ENCODE measurements around the gene ODR4.
"Not testable (repeated sequence)": the region's sequence is repeated elsewhere in the genome, so short reads cannot be mapped to it uniquely, and the experiment has no call there.

ODR4 gene

DNA sequence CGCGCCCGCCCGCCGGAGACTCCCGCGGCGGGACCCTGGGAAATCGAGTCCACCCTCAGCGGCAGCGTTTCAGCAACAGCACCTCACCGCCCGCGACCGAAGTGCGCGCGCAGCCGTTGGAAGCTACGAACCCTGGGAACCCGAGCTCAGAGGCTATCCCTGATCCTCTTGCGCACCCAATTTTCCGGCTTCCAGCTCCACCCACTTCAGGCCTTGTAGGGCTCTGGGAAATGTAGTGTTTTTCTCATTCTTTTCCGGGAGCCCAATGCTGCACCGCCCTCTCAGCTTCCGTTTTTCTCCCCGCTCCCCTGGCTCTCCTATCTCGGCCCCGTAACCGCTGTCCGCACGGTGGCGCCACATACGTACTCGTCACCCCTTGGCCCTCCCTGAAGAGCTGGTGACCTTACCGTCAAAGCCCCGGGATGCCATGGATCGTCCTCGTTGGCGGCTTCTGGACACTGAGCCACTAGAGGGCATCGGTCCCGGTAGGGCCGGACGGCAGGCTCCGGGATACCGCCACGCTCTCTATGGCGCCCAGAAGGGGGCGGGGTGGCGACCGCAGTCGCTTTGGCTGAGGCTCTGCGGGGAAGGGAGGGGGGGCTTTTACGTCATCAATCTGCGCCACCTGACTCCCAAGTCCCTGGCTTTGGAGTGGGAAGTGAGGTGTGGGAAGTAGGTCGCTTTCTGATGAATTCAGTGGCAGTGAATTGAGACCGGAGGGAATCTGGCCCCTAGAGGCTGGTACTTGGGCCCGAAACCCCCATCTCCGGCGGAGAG, at the start of gene ODR4, which contains the start of gene TPR:
Gene ODR4, plus strand, starts transcription at position 687 of the 777 bp plus-strand sequence. CDS start 3,948 bp downstream, outside the sequence.
Gene TPR, minus strand, starts transcription at position 102 of the 777 bp plus-strand sequence. CDS start 225 bp downstream, outside the sequence.
- in situ Hi-C loops (cut with MboI; ENCODE audit: low sequenced_read_pairs) = no loop called here

DNA sequence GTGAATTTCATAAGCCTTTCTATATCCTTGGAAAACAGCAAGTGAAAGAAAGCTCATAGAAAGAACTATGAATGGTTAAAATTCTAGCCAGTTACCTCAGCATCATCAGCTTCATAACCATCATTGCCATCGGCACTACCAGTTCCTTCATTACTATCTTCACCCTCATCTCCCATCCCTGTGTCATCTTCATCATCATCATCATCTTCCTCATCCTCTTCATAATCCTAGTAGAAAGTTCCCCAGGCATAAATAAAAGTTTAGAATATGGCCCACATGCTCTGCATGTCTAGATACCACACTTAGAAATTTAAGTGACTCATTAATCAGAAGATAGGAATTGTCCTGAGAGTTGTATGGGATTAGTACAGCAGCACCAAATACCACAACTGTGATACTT, 49.6 kb upstream of the ODR4 start:
- in situ Hi-C loops (cut with MboI; ENCODE audit: low sequenced_read_pairs) = no loop called here

DNA sequence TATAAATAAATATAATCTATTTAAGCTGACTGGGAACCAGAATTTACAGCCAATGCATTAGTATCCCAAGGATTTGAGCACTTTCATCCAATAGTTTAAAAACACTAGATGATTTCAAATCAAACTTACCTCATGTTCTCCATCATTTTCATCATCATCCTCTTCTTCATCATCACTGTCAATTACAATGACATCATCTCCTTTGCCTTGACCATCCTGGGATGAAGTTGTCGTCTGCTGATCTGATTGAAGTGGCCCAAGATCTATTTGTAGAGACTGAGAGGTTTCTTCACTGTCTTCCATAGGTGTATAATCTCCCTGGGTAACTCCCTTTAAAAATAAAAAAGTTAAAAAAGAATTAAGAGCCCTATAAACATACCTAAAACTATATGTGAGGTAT, 48.3 kb upstream of the ODR4 start:
- in situ Hi-C loops (cut with MboI; ENCODE audit: low sequenced_read_pairs) = no loop called here

DNA sequence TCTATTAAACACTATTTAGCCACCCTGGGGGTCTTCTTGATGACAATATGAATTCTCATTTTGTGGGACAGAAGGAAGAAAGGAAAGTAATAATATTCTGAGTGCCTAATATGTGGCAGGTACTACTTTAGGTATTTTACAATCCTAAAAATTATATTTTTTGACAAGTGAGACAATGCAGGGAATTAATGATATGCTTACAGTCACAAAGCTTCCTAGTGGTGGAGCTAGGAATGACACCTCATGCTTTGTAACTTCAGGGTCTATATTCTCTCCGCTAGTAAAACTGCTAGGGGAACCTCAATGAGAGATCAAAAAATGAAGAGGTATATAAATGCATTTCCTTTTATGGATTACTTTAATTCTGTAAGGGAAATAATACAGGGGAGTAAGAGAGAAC, 44.9 kb upstream of the ODR4 start:
- in situ Hi-C loops (cut with MboI; ENCODE audit: low sequenced_read_pairs) = no loop called here

DNA sequence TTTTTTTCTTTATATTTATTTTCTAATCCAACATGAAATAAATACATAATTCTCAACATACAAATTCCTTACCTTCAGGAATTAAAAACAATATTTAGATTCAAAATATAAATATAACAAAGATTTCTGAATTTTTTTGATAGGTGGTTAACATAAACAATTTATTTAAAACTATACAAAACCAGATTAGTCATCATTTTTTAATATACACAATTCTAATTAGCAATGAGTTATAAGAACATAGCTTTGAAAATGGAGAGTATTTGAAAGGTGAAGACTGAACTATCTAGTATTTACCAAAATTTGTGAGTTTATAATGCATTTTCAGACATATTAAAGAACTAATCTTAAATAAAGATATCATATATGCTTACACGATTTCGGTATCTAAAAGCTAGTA, 38.1 kb upstream of the ODR4 start:
- in situ Hi-C loops (cut with MboI; ENCODE audit: low sequenced_read_pairs) = no loop called here

DNA sequence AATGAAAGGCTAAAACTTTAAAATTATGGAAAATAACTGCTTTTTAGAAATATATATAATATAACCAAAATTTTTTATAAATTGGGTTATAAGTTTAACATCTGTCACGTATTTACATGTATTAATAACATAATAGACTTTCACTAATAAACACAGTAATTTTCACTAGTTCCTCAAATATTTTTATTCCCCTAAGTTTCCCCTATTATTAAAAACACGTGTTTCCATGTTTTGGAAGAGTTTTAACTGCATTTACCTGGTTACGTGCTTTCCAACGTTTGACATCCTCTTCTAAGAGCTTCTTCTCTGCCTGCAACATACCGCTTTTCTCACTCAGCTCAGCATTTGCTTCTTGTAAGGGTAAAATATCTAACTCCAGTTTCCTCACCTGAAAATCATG, 34.9 kb upstream of the ODR4 start:
- in situ Hi-C loops (cut with MboI; ENCODE audit: low sequenced_read_pairs) = no loop called here

DNA sequence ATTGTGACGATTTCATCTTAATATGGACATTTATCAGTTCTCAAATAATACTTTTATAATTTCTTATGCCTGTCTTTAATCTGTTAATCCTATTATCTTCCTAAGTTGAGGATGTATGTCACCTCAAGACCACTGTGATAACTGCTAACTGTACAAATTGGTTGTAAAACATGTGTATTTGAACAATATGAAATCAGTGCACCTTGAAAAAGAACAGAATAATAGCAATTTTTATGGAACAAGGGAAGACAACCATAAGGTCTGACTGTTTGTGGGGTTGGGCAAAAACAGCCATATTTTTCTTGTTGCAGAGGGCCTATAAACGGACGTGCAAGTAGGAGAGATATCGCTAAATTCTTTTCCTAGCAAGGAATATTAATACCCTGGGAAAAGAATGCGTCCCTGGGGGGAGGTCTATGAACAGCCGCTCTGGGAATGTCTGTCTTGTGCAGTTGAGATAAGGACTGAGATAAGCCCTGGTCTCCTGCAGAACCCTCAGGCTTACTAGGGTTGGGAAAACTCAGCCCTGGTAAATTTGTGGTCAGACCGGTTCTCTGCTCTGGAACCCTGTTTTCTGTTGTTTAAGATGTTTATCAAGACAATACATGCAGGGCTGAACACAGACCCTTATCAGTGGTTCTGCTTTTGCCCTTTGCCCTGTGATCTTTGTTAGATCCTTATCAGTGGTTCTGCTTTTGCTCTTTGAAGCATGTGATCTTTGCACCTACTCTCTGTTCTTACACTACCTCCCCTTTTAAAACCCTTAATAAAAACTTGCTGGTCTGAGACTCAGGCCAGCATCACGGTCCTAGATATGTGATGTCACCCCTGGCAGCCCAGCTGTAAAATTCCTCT, 27.6 kb upstream of the ODR4 start:
- in situ Hi-C loops (cut with MboI; ENCODE audit: low sequenced_read_pairs) = not testable (repeated sequence)

DNA sequence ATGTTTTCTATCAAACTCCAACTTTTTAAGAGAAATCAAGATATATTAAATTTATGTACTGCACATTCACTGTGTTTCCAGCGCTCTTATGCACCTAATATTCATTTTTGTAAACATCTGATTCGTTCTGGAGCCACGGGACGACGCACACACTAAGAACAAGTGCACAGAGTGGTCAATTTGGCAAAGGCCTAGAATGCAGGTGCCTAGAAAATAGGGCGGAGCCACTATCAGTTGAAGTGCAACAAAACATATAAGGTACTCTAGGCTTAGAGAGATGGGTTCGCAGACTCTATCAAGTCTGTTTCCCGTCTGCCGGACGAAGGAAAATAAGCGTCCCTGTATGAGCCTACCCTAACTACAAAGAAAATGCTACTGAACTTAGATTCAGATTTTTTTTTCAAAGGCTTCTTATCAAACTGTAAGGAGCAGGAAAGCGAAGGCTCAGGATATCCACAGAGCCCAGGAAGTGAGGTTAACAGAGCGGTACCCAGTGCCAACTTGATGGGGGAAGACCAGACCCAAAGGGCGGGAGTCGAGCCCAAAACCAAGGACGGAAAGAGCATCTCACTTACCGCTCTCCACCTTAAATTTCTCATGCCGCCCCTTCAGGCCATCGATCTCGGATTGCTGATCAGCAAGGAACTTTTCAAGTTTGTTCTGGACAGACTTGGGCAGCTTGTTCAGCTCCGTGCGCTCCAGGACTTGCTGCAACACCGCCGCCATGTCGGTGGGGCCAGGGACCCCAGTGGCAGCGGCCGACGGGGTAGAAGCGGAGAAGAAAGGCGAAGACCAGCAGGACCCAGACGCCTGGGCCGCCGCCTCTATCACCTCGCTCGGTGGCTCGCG, 1.1 kb upstream of the ODR4 start:
- in situ Hi-C loops (cut with MboI; ENCODE audit: low sequenced_read_pairs) = no loop called here

DNA sequence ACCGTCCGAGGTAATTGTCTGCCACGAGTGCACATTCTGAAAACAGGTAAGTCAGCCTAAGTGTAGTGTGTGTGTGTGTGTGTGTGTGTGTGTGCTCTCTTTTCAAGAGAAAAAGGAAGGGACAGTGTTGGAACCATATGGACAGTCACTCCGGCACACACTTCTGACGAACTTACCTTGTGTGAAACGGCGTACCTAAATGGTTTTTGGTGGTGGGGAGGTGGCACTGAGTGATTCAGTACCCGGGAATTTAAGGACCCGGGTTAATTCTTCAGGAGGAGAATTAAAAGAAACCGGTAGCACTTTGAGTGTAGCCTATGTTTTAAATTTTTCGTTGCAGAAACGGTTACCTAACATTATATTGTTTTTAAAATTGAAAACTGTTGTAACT, 286 bp downstream of the ODR4 start:
- in situ Hi-C loops (cut with MboI; ENCODE audit: low sequenced_read_pairs) = no loop called here

DNA sequence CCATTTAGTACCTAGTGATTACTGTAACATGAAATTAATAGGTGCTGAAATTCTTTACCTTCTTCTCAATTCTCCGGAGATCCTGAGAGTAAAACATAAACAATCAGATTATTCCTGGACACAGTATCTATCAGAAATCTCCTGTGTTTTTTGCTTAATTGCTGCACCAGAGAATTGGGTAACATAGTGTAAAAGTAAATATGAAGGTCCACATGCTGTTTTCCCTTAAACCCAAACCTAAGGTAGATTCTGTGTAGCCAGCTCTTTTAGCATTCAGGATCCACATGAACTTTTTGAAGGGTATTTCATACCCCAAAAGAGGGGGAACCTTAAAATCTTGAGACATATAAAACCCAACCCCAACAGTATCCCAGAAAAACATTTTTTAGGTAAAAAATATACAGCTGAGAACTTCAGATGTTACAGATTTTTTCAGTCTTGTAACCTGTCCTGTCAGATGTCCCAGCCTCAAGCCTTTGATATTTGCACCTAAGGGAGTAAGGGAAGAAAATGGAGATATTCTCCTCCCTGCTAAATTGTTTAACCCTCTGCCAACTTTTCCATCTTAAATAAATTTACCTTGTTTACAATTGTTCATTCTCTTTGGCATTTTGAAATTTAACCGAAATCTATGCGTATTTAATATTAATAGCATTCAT, 11.2 kb downstream of the ODR4 start:
- in situ Hi-C loops (cut with MboI; ENCODE audit: low sequenced_read_pairs) = no loop called here

DNA sequence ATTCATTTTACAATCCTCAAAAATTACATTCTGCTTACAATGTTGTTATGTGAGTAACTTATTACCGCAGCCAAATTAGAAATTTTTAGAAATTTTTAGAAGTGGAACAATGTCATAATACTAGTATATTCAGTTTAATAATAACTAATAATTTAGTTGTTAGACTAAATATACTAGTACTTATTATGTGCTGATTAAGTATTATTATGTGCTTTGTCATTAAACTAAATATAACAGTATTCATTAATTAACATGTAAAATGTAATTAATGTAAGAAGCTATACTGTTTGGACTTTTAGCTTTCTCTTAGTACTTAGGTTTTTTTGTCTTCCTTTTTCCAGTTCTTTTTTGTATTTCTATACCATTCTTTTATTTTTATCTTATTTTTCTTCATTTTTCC, 15.3 kb downstream of the ODR4 start:
- in situ Hi-C loops (cut with MboI; ENCODE audit: low sequenced_read_pairs) = no loop called here

DNA sequence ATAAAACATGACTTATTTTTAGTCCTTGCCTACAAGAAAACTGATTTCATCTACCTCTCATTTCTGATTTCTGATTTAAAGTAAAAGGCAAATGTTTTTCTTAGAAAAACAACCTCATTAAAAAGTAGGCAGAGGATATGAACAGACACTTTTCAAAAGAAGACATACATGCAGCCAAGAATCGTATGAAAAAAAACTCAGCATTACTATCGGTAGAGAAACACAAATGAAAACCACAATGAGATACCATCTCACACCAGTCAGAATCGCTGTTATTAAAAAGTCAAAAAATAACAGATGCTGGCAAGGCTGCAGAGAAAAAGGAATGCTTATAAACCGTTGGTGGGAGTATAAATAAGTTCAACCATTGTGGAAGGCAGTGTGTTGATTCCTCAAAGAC, 16.2 kb downstream of the ODR4 start:
- in situ Hi-C loops (cut with MboI; ENCODE audit: low sequenced_read_pairs) = no loop called here

DNA sequence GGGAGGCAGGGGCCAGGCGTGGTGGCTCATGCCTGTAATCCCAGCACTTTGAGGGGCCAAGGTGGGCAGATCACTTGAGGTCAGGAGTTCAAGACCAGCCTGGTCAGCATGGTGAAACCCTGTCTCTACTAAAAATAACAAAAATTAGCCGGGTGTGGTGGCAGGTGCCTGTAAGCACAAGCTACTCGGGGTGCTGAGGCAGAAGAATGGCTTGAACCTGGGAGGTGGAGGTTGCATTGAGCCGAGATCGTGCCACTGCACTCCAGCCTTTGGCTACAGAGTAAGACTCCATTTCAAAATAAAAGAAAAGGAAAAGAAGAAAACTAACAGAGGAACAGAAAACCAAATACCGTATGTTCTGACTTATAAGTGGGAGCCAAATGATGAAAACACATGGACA, 17.1 kb downstream of the ODR4 start:
- in situ Hi-C loops (cut with MboI; ENCODE audit: low sequenced_read_pairs) = not testable (repeated sequence)

DNA sequence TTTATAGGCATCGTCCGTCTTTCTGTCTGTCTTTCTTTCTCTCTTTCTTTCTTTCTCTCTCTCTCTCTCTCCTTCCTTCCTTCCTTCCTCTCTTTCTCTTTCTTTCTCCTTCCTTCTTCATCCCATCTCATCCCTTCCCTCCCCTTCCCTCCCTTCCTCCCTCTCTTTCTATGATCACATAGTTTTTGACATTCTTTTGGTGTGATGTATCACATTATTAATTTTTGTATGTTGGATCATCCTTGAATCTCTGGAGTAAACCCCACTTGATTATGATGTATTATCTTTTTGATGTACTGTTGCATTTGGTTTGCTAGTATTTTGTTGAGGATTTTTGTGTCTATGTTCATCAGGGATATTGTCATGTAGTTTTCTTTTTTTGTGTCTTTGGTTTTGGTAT, 25.8 kb downstream of the ODR4 start:
- in situ Hi-C loops (cut with MboI; ENCODE audit: low sequenced_read_pairs) = not testable (repeated sequence)

DNA sequence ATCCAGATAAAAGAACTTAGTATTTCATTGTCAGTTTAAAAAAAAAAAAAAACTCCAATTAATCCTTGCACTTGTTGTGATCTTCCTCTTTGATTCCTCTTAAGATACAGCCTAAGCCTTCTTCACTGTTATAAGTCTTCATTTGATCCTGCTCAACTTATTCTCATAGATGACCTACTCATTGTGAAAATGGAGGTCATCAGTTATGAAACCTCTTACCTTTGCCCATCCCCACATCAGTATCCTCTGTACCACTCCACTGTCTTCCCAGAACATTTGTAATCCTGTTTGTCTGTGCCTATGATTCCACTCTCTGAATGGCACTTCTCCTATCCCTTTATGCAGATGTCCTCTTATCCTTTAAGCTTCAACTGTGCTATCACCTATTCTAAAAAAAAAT, 28.0 kb downstream of the ODR4 start:
- in situ Hi-C loops (cut with MboI; ENCODE audit: low sequenced_read_pairs) = no loop called here

DNA sequence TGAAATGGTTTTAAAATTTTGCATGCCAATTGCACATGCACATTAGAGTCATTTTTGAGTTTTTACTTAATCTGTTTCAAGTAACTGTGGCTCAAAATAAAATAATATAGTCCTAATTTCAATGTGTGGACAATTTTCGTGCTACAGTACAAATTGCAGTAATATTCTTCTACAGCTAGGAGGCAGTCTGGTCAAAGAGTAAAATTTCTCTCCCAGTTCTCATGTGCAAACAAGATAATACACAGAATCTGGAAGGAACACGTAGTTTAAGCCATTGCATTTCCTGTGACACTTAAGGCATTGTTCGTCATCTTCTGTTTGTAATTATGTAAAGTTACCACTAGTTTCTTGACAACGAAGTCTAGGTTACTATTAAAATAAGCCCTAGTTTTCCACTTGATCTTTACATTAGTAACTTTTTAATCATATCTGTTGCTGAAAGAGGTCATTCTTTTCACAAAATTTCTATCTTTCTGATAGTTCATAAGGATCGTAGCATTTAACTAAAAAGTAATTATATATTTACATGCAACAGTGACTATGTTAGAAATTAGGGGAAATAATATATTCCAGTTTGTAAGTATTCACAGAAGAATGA, 28.9 kb downstream of the ODR4 start:
- in situ Hi-C loops (cut with MboI; ENCODE audit: low sequenced_read_pairs) = no loop called here

DNA sequence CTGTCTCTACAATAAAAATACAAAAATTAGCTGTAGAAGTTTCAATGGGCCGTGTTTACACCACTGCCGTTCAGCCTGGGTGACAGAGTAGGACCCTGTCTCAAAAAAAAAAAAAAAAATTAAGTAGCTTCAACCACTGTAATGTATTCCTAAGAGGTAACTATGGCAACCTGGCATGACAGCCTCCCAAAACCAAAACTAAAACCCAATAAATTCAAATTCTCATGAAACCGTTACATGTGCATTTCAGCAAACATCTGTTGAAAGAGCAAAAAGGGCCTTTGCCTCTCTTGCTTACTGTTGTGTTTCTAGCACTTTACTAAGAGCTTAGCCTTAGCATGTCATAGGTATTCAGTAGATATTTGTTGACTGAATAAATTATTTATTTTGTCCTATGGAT, 33.5 kb downstream of the ODR4 start:
- in situ Hi-C loops (cut with MboI; ENCODE audit: low sequenced_read_pairs) = no loop called here

DNA sequence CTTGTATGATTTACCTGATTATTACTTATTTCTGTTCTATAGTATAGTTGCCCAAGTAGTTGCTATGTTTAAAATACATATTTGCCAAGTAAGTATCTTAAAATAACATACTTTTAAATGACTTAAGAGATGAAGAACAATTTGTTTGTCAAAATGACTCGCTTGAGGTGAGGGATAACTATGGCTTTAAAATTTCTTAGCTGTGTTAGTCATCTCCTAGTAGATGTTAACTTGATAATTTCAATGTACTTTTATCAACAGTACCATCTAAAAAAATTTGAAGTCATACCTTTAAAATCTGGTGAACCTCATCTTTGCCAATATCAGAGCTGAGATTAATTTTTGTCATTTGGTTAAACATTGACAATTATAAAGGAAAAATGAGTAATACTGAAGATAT, 37.7 kb downstream of the ODR4 start:
- in situ Hi-C loops (cut with MboI; ENCODE audit: low sequenced_read_pairs) = no loop called here

DNA sequence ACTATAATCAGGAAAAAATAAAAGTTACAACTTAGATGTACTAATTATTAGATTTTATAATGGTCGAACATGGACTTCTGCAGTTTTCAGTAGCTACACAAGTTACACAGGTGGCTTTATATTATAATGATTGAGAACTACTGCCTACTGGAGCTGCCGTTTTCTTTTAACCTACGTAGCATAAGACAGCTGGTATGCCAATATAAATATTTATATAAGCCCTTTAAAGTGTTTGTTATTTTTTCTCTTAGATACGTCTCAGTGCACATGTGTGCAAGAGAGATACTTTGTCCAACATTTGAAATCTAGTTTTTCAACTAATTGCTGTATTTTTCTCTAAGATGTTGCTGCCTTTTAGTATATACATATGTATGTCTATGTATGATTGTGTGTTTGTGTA, 42.9 kb downstream of the ODR4 start:
- in situ Hi-C loops (cut with MboI; ENCODE audit: low sequenced_read_pairs) = no loop called here

DNA sequence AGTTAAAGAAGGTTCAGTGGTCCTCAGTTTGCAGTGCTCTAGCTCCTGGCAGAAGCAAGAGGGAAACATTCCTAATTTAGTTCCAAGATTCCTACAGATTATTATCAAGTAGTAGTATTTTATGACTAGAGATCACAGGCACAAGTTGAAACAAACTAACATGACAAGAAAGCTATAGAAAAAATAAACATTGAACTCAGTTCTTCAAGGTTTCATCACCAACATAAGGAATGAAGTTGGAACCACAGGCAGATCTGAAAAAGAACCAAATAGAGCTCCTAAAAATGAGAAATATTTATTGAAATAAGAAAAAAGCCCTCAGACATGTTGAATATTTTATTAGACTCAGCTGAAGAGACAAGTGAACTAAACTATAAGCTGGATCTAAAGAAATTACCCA, 44.7 kb downstream of the ODR4 start:
- in situ Hi-C loops (cut with MboI; ENCODE audit: low sequenced_read_pairs) = no loop called here
